DLD1 (cell line): Measurements from ENCODE around the gene ARHGAP30.
"Not testable (repeated sequence)": the region's sequence is repeated elsewhere in the genome, so short reads cannot be mapped to it uniquely, and the experiment has no call there.

Experiments
- in situ Hi-C: cut with HindIII; loops from 2 replicates; pipeline ENCODE4 v1.10.0; 2017; ENCODE audit warnings: low sequenced_read_pairs

The ARHGAP30 gene

GRCh38 chr1:161018631-161018930 is 51.1 kb downstream of the ARHGAP30 start:
- in situ Hi-C loops: no loop called here

- in situ Hi-C loops: no loop called here
Observed at GRCh38 chr1:161017756-161018630, 51.7 kb downstream of the ARHGAP30 start.

GRCh38 chr1:161017181-161017580 is 52.5 kb downstream of the ARHGAP30 start:
- in situ Hi-C loops: not testable (repeated sequence)

GRCh38 chr1:161016683-161017082 is 53.0 kb downstream of the ARHGAP30 start:
- in situ Hi-C loops: not testable (repeated sequence)

- in situ Hi-C loops: no loop called here
Observed at GRCh38 chr1:161013488-161014230, 56.0 kb downstream of the ARHGAP30 start.

GRCh38 chr1:161013131-161013487 is 56.6 kb downstream of the ARHGAP30 start:
- in situ Hi-C loops: no loop called here

- in situ Hi-C loops: no loop called here
Observed at GRCh38 chr1:161012420-161012819, 57.3 kb downstream of the ARHGAP30 start.

GRCh38 chr1:161009602-161010211 is 60.0 kb downstream of the ARHGAP30 start:
- in situ Hi-C loops: no loop called here

GRCh38 chr1:161008869-161009510 is 60.7 kb downstream of the ARHGAP30 start:
- in situ Hi-C loops: no loop called here

- in situ Hi-C loops: no loop called here
Observed at GRCh38 chr1:161007369-161007768, 62.3 kb downstream of the ARHGAP30 start.

- in situ Hi-C loops: no loop called here
Observed at GRCh38 chr1:161006563-161006962, 63.1 kb downstream of the ARHGAP30 start.

- in situ Hi-C loops: no loop called here
Observed at GRCh38 chr1:161001525-161001924, 68.2 kb downstream of the ARHGAP30 start.

- in situ Hi-C loops: no loop called here
Observed at GRCh38 chr1:161000736-161001480, 68.8 kb downstream of the ARHGAP30 start.

- in situ Hi-C loops: no loop called here
Observed at GRCh38 chr1:160999376-160999775, 70.3 kb downstream of the ARHGAP30 start.

GRCh38 chr1:160997323-160998038 is 72.2 kb downstream of the ARHGAP30 start:
- in situ Hi-C loops: no loop called here
